IMR-90 (cell line): ENCODE measurements around the gene FCN1.

ENCODE experiments used
- CHD1 ChIP-seq: IDR thresholded peaks from 2 replicates; pipeline ENCODE4 v1.6.1; 2012; ENCODE audit warnings: low read depth, low read length, improper control_type of control experiment
- POLR2A ChIP-seq: IDR thresholded peaks from 2 replicates; pipeline ENCODE4 v1.6.1; 2012; ENCODE audit warnings: mild to moderate bottlenecking, low read depth, low read length
- TF ChIP-seq, protein P1 (sequence below): conservative IDR thresholded peaks from 2 replicates; pipeline ENCODE4 v1.5.1; 2012; ENCODE audit warnings: mild to moderate bottlenecking, low read depth, low read length, improper control_type of control experiment
- TF ChIP-seq, protein P2 (sequence below): fragments of 150-350 bp; IDR thresholded peaks from 2 replicates; pipeline ENCODE4 v1.6.1; 2017; ENCODE audit warnings: mild to moderate bottlenecking, antibody characterized with exemption, low read length, low read depth

DNA sequence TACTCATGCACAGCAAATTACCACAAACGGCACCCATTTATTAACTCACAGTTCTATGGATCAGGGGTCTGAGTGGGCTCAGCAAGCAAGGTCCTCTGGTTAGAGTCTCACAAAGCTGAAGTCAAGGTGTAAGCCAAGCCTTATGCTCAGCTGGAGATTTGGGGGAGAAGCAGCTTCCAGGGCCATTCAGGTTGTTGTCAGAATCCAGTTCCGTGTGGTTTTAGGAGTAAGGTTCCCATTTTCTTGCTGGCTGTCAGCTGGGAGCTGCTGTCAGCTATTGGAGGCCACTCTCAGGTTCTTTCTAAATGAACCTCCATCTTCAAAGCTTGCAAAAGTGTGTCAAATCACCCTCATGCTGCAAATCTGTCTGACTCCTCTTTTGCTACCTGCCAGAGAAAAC lies 19.4 kb downstream of the FCN1 start:
- TF ChIP-seq, protein P1, sequence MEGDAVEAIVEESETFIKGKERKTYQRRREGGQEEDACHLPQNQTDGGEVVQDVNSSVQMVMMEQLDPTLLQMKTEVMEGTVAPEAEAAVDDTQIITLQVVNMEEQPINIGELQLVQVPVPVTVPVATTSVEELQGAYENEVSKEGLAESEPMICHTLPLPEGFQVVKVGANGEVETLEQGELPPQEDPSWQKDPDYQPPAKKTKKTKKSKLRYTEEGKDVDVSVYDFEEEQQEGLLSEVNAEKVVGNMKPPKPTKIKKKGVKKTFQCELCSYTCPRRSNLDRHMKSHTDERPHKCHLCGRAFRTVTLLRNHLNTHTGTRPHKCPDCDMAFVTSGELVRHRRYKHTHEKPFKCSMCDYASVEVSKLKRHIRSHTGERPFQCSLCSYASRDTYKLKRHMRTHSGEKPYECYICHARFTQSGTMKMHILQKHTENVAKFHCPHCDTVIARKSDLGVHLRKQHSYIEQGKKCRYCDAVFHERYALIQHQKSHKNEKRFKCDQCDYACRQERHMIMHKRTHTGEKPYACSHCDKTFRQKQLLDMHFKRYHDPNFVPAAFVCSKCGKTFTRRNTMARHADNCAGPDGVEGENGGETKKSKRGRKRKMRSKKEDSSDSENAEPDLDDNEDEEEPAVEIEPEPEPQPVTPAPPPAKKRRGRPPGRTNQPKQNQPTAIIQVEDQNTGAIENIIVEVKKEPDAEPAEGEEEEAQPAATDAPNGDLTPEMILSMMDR = no peak
- TF ChIP-seq CHD1 (no peak), POLR2A (no peak)
- TF ChIP-seq, protein P2, sequence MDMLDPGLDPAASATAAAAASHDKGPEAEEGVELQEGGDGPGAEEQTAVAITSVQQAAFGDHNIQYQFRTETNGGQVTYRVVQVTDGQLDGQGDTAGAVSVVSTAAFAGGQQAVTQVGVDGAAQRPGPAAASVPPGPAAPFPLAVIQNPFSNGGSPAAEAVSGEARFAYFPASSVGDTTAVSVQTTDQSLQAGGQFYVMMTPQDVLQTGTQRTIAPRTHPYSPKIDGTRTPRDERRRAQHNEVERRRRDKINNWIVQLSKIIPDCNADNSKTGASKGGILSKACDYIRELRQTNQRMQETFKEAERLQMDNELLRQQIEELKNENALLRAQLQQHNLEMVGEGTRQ = no peak
